Embryonic facial prominence (tissue), 1 donor: ENCODE data around the gene ADAMTS4.
"Not testable (repeated sequence)": the region's sequence is repeated elsewhere in the genome, so short reads cannot be mapped to it uniquely, and the experiment has no call there.

ENCODE experiments used
- DNase-seq: peaks from one replicate; pipeline ENCODE4 v3.0.0-alpha.2; 2016; ENCODE audit errors: extremely low spot score

ADAMTS4 gene

GRCh38 chr1:161198897-161199431, at the start of gene ADAMTS4:
ADAMTS4 (minus strand) TSS chr1:161199054; CDS start chr1:161198627, 427 bp downstream.
- DNase-seq = peak; percentile 77

GRCh38 chr1:161244888-161245287, 46.0 kb upstream of the ADAMTS4 start:
- no peak for DNase-seq

- DNase-seq = no peak
These were observed 43.5 kb upstream of the ADAMTS4 start for GRCh38 chr1:161242313-161242712.

GRCh38 chr1:161241682-161242081, 42.8 kb upstream of the ADAMTS4 start:
- DNase-seq = no peak

GRCh38 chr1:161238039-161238473, 39.2 kb upstream of the ADAMTS4 start, which contains the start of gene NR1I3:
NR1I3 (minus strand) TSS chr1:161238203; CDS start chr1:161236565, 1,638 bp downstream.
- DNase-seq = no peak

- DNase-seq = no peak
These were observed 37.3 kb upstream of the ADAMTS4 start for GRCh38 chr1:161235957-161236775.

- no peak for DNase-seq
These were observed 34.2 kb upstream of the ADAMTS4 start for GRCh38 chr1:161233102-161233501.

GRCh38 chr1:161230762-161231161, 31.9 kb upstream of the ADAMTS4 start:
- no peak for DNase-seq

- DNase-seq = no peak
These were observed 31.0 kb upstream of the ADAMTS4 start for GRCh38 chr1:161229896-161230295.

GRCh38 chr1:161228032-161228431, 29.2 kb upstream of the ADAMTS4 start:
- DNase-seq = no peak

GRCh38 chr1:161227196-161227871, 28.5 kb upstream of the ADAMTS4 start:
- peak; percentile 47 for DNase-seq

- DNase-seq = no peak
These were observed 27.9 kb upstream of the ADAMTS4 start for GRCh38 chr1:161226759-161227158.

- no peak for DNase-seq
These were observed 27.5 kb upstream of the ADAMTS4 start for GRCh38 chr1:161226320-161226711.

GRCh38 chr1:161225534-161226319, 26.9 kb upstream of the ADAMTS4 start, which contains the start of gene TOMM40L:
TOMM40L (plus strand) TSS chr1:161226060; CDS start chr1:161226490, 430 bp downstream.
- peak; percentile 91 for DNase-seq

- DNase-seq = no peak
These were observed 26.3 kb upstream of the ADAMTS4 start for GRCh38 chr1:161225178-161225533.

GRCh38 chr1:161224695-161225087, 25.8 kb upstream of the ADAMTS4 start:
- DNase-seq = not testable (repeated sequence)

- no peak for DNase-seq
These were observed 25.2 kb upstream of the ADAMTS4 start for GRCh38 chr1:161223805-161224694.

GRCh38 chr1:161222175-161223019, 23.5 kb upstream of the ADAMTS4 start:
- no peak for DNase-seq

GRCh38 chr1:161220002-161220401, 21.1 kb upstream of the ADAMTS4 start:
- DNase-seq = no peak
